ENCODE data around the gene GPD1L. TPM values are rescaled to one million over a fixed set of nuclear protein-coding genes. Genes with fewer than 3 reads are reported as not detected.

The GPD1L gene
- total and polyA plus RNA-seq, 2 of the 13 experiments (the other 11 are each of a cell fraction or from before 2014, with no cell fraction given), result 4.9 to 13.7 TPM

DNA sequence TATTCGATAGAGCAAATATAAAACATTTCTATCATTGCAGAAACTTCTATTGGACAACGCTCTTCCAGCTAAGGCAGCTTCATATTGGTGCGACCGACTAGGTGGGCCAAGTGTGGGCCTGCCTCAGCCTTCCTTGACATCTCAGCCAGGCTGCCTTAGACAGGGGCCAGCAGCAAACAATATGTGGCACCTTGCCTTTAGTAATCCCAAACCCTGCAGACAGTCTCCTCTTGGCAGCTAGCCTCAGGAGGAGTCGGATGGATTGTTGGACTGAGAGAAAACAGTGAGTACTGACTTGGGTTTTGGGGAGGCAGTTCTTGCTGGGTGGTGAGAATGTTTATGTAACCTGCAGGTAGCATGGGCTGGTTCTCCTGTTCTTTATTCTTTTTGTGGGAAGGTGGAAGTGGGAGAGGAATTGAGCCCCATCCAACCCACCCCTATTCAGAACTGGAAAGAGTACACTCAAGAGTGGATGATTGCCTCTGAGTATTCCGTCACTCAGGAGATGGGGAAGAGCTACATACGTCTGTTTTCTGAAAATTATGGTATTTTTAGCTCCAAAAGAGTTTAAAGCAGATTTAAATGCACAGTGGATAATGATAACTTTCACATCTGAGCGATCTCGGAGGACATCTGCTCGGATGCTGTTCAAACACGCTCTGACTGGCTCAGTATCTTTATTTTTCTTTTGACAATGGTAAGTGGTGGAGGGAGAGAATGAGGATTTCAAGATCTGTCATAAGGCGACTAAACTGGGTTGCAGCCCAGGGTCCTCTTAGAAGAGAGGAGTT, 47.2 kb downstream of the GPD1L start:
- no peaks in the 10 kb centered on the region for H3K9me3 ChIP-seq (ENCODE audit: low read length)
- POLR2A ChIA-PET, result no interaction called here
- no peaks in the 10 kb centered on the region; a peak in 1 of 5 replicates for H3K27me3 ChIP-seq (ENCODE audit: control insufficient read depth in 1 of 2, insufficient read depth in 2 of 2, low read length in 2 of 2)
- H3K4me2 ChIP-seq (ENCODE audit: low read depth, low read length), result no peak overlapping the region
- DNase-seq (ENCODE audit: low spot score) (no peak), FAIRE-seq (no peak), ATAC-seq (no peak)
- no TSS peak for BruUV-seq (replicated peaks)
- 84% methylated on average over 12 of the region's 12 CpGs for WGBS (ENCODE audit: low lambda C conversion rate)
- no peaks in the 10 kb centered on the region for H4K20me1 ChIP-seq (ENCODE audit: insufficient read depth, low read length)
- no peak overlapping the region for H2AFZ ChIP-seq (ENCODE audit: low read length)
- H3K27ac ChIP-seq (ENCODE audit: extremely low read length, insufficient read depth, low read length), result no peak overlapping the region
- H3K36me3 ChIP-seq (replicated peaks in 1 of 2; ENCODE audit: control insufficient read depth in 1 of 2, insufficient read depth in 2 of 2, low read length in 2 of 2), result no peaks in the 10 kb centered on the region
- TF ChIP-seq, protein P1, sequence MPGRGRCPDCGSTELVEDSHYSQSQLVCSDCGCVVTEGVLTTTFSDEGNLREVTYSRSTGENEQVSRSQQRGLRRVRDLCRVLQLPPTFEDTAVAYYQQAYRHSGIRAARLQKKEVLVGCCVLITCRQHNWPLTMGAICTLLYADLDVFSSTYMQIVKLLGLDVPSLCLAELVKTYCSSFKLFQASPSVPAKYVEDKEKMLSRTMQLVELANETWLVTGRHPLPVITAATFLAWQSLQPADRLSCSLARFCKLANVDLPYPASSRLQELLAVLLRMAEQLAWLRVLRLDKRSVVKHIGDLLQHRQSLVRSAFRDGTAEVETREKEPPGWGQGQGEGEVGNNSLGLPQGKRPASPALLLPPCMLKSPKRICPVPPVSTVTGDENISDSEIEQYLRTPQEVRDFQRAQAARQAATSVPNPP (CRISPR knock-in tag; IDR thresholded peaks at IDR 0.05), result no peak
- TF ChIP-seq ZNF318 (CRISPR knock-in tag; IDR thresholded peaks at IDR 0.05) (no peak), TRAFD1 (CRISPR knock-in tag; IDR thresholded peaks at IDR 0.05; ENCODE audit: borderline replicate concordance) (no peak), SP5 (CRISPR knock-in tag; IDR thresholded peaks at IDR 0.05; ENCODE audit: borderline replicate concordance, low read depth) (no peak), TBX2 (CRISPR knock-in tag; IDR thresholded peaks at IDR 0.05; ENCODE audit: borderline replicate concordance) (no peak), STAG1 (CRISPR knock-in tag; IDR thresholded peaks at IDR 0.05) (no peak), U2AF1 (optimal IDR thresholded peaks at IDR 0.05; ENCODE audit: low read depth, low read length) (no peak)
- TF ChIP-seq, protein P2, sequence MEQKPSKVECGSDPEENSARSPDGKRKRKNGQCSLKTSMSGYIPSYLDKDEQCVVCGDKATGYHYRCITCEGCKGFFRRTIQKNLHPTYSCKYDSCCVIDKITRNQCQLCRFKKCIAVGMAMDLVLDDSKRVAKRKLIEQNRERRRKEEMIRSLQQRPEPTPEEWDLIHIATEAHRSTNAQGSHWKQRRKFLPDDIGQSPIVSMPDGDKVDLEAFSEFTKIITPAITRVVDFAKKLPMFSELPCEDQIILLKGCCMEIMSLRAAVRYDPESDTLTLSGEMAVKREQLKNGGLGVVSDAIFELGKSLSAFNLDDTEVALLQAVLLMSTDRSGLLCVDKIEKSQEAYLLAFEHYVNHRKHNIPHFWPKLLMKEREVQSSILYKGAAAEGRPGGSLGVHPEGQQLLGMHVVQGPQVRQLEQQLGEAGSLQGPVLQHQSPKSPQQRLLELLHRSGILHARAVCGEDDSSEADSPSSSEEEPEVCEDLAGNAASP (CRISPR knock-in tag; IDR thresholded peaks at IDR 0.05; ENCODE audit: borderline replicate concordance), result no peak
- H3K4me3 ChIP-seq (replicated peaks in 1 of 3; ENCODE audit: insufficient read depth in 1 of 3, low read depth in 2 of 3, low read length in 3 of 3), result no peak overlapping the region
- no peaks in the 10 kb centered on the region for H3K4me1 ChIP-seq (ENCODE audit: insufficient read depth, low read length)
- CTCF ChIA-PET (ENCODE audit: low intra/inter-chr PET ratio, low total read pairs), result no interaction called here
- H3K79me2 ChIP-seq (ENCODE audit: insufficient read depth, low read length), result no peaks in the 10 kb centered on the region
- no peak overlapping the region for H3K9ac ChIP-seq (ENCODE audit: insufficient read depth, low read depth, low read length)
- in situ Hi-C loops (cut with HindIII; ENCODE audit: extremely low pct_ligation_motif_present, low pct_unique_long_range_greater_than_20kb) (no loop called here), intact Hi-C loops (cut with micrococcal nuclease; ENCODE audit: unreplicated experiment) (loop anchor here (1.0 kb wide), 1 partner anchor 134 kb away; no protein-coding TSS in a partner anchor)
